ENCODE results near the gene MYLIP.

Gene MYLIP

DNA sequence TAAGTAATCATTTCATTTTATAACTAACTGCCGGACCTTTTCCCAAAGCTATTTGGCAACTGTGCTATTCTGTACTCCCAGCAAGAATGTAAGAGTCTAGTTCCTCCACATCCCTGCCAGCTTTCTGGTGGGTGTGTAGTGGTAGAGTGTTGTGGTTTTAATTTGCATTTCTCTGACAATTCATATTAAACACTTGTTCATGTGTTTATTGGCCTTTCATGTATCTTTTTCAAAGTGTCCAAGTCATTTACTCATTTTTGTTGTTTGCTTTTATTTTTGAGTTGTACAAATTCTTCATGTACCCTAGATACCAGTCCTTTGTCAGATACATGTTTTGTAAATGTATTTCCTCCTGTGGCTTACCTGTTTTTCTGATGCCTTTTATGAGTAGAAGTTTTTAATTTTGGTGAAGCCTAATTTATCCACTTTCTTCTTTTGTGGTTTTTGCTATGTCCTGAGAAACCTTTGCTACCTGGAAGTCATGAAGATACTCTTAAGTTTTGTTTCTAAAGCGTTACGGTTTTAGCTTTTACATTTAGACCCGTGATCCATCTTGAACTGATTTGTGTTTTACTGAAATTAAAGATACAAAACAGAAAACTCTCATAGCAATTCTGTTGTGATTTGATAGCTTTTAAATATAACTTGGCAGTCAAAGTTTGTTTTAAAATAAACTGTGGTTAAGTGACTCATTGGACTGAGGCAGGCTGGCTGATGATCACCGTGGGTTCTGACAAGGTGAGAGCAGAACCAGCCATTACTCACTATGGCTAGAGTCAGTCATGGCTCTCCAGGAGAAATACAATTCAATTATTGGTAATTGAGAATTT, 8.0 kb downstream of the MYLIP start:
- Histone ChIP-seq H3K27me3 (ENCODE audit: insufficient read depth, low read length) (no peaks in the 10 kb centered on the region), H3K4me3 (ENCODE audit: low read length) (no peak overlapping the region), H2AFZ (ENCODE audit: low read depth, low read length) (no peak overlapping the region), H3K36me3 (ENCODE audit: insufficient read depth, low read length) (no peaks in the 10 kb centered on the region), H3K9me3 (ENCODE audit: low read length) (no peaks in the 10 kb centered on the region), H3K4me1 (ENCODE audit: insufficient read depth, low read length) (no peaks in the 10 kb centered on the region)

DNA sequence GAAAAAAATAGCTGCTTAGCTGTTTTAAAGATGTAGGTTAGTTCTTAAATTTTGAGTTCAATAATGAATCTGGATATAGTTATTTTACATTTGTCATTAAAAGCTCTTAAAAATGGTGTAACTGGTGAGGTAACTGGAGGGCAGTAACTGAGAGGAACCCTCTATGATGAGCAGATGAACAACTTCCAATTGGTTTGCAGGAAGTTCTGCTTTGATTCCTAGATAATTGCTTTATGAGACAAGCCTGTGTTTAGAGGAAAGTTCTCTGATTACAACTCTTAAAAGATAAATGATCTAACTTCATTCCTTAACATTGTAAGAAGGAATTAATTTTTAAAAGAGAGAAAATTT, 8.5 kb downstream of the MYLIP start:
- no peaks in the 10 kb centered on the region for H3K27me3 ChIP-seq (ENCODE audit: insufficient read depth, low read length)
- H3K36me3 ChIP-seq (ENCODE audit: insufficient read depth, low read length) = no peaks in the 10 kb centered on the region
- no peaks in the 10 kb centered on the region for H3K9me3 ChIP-seq (ENCODE audit: low read length)
- no peak overlapping the region for H3K4me3 ChIP-seq (ENCODE audit: low read length)
- H2AFZ ChIP-seq (ENCODE audit: low read depth, low read length) = no peak overlapping the region
- H3K4me1 ChIP-seq (ENCODE audit: insufficient read depth, low read length) = no peaks in the 10 kb centered on the region

DNA sequence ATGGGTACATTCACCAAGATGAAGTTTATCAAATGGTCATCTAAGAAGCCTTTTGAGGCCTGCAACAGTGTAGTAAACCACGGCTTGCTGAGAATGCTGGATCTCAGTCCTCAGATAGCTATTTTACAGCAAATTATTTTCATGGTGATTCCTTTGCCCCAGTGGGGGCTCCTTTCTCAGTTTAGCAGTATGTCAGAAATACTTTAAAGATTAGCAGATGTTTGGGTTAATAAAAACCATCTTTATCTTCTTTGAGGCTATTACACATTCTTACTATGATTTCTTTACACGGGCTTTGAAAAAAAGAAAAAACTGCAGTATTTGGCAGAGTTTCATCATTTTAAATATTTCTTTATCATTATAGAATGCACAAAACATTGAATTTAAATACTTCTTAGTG, 10.7 kb downstream of the MYLIP start:
- H3K36me3 ChIP-seq (ENCODE audit: insufficient read depth, low read length) = peaks cover 7% of the 10 kb centered on the region

DNA sequence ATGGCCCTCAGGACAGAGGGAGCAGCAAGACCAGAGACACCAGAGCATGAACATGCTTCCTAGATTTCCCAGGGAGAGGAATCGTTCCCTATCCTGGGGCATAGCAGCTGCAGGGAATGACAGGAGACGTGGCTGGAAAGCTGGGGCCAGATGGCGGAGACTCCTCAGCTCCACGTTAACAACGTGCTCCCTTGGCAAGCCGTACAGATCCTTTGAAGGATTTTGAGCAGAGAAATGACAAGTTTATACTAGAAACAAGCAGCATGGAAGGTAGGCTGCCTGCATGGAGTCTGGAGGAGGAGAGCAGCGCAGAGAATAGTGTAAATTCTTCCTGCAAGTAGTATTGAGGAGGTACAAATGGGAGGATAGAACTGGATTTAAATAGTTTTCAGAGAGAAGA, 11.7 kb downstream of the MYLIP start:
- Histone ChIP-seq H3K27me3 (ENCODE audit: insufficient read depth, low read length) (no peaks in the 10 kb centered on the region), H3K4me1 (ENCODE audit: insufficient read depth, low read length) (no peaks in the 10 kb centered on the region), H3K4me3 (ENCODE audit: low read length) (no peak overlapping the region), H3K9me3 (ENCODE audit: low read length) (no peaks in the 10 kb centered on the region), H3K36me3 (ENCODE audit: insufficient read depth, low read length) (peaks cover 14% of the 10 kb centered on the region), H2AFZ (ENCODE audit: low read depth, low read length) (no peak overlapping the region)

More for the DNA sequence above, 10.7 kb downstream of the MYLIP start:
- H2AFZ ChIP-seq (ENCODE audit: low read depth, low read length) = no peak overlapping the region
- no peaks in the 10 kb centered on the region for H3K27me3 ChIP-seq (ENCODE audit: insufficient read depth, low read length)
- no peak overlapping the region for H3K4me3 ChIP-seq (ENCODE audit: low read length)
- H3K9me3 ChIP-seq (ENCODE audit: low read length) = no peaks in the 10 kb centered on the region
- H3K4me1 ChIP-seq (ENCODE audit: insufficient read depth, low read length) = no peaks in the 10 kb centered on the region

DNA sequence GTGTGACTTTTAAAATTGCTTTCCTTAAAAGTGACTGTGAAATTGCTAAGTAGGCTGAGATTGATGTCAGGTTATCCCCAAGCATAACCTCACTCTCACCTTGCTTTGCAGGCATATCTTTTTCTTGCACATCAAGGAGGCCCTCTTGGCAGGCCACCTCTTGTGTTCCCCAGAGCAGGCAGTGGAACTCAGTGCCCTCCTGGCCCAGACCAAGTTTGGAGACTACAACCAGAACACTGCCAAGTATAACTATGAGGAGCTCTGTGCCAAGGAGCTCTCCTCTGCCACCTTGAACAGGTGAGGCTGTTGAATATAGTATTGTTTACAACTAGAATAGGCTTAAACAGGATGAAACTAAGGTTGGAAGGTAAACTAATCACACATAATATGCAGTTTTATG, 12.6 kb downstream of the MYLIP start:
- Histone ChIP-seq H3K4me1 (ENCODE audit: insufficient read depth, low read length) (no peaks in the 10 kb centered on the region), H3K4me3 (ENCODE audit: low read length) (no peak overlapping the region), H3K27me3 (ENCODE audit: insufficient read depth, low read length) (no peaks in the 10 kb centered on the region), H3K36me3 (ENCODE audit: insufficient read depth, low read length) (peaks cover 20% of the 10 kb centered on the region), H3K9me3 (ENCODE audit: low read length) (no peaks in the 10 kb centered on the region), H2AFZ (ENCODE audit: low read depth, low read length) (no peak overlapping the region)

DNA sequence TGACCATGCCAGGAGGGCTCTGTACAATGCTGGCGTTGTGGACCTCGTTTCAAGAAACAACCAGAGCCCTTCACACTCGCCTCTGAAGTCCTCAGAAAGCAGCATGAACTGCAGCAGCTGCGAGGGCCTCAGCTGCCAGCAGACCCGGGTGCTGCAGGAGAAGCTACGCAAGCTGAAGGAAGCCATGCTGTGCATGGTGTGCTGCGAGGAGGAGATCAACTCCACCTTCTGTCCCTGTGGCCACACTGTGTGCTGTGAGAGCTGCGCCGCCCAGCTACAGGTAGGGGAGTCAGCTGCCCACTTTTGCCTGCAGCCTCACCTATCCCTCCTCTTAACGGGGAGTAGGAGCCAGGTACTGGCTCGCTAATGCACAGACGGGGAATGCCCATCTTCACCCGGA, 16.2 kb downstream of the MYLIP start:
- peaks cover 20% of the 10 kb centered on the region for H3K36me3 ChIP-seq (ENCODE audit: insufficient read depth, low read length)
- no peaks in the 10 kb centered on the region for H3K27me3 ChIP-seq (ENCODE audit: insufficient read depth, low read length)
- H3K9me3 ChIP-seq (ENCODE audit: low read length) = no peaks in the 10 kb centered on the region
- no peak overlapping the region for H2AFZ ChIP-seq (ENCODE audit: low read depth, low read length)
- H3K4me1 ChIP-seq (ENCODE audit: insufficient read depth, low read length) = no peaks in the 10 kb centered on the region
- no peak overlapping the region for H3K4me3 ChIP-seq (ENCODE audit: low read length)

DNA sequence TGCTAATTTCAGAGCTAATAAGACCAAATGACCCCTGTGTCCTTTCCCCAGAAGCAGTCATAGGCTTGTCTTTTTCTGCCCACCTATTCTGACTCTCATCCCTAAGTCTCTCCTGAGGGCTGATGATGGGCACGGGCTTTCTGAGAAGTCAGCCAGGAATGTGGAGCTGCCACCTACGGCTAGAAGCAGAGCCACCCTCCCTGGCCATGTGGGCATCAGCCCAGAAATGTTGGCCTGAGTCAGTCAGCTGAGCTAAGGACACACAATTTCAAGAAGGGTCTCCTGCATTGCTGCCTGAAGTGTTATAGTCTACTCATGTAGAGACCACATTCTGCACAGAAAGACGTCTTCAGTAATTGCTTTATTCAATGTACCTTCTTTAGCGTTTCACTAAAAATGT, 17.1 kb downstream of the MYLIP start:
- Histone ChIP-seq H3K27me3 (ENCODE audit: insufficient read depth, low read length) (no peaks in the 10 kb centered on the region), H3K4me1 (ENCODE audit: insufficient read depth, low read length) (no peaks in the 10 kb centered on the region), H3K36me3 (ENCODE audit: insufficient read depth, low read length) (peaks cover 20% of the 10 kb centered on the region), H3K9me3 (ENCODE audit: low read length) (no peaks in the 10 kb centered on the region), H2AFZ (ENCODE audit: low read depth, low read length) (no peak overlapping the region), H3K4me3 (ENCODE audit: low read length) (no peak overlapping the region)

DNA sequence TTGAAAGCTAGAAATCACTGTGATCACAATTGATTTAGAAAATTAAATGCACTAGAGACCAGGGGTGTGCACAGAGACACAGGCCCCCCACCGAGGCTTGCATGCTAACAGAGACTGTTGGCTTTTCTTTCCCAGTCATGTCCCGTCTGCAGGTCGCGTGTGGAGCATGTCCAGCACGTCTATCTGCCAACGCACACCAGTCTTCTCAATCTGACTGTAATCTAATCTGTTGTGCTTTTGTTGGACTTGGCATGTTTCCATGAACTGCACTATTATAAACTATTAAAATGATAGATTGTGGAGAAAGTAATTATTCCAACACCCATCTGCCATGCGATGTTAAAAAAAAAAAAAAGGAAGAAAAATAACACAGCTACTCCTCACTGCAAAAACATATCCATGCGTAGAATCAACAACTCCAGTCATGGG, 17.7 kb downstream of the MYLIP start:
- H3K36me3 ChIP-seq (ENCODE audit: insufficient read depth, low read length) = peaks cover 20% of the 10 kb centered on the region
- no peaks in the 10 kb centered on the region for H3K27me3 ChIP-seq (ENCODE audit: insufficient read depth, low read length)
- H3K4me3 ChIP-seq (ENCODE audit: low read length) = no peak overlapping the region
- H3K9me3 ChIP-seq (ENCODE audit: low read length) = no peaks in the 10 kb centered on the region
- H3K4me1 ChIP-seq (ENCODE audit: insufficient read depth, low read length) = no peaks in the 10 kb centered on the region
- no peak overlapping the region for H2AFZ ChIP-seq (ENCODE audit: low read depth, low read length)

DNA sequence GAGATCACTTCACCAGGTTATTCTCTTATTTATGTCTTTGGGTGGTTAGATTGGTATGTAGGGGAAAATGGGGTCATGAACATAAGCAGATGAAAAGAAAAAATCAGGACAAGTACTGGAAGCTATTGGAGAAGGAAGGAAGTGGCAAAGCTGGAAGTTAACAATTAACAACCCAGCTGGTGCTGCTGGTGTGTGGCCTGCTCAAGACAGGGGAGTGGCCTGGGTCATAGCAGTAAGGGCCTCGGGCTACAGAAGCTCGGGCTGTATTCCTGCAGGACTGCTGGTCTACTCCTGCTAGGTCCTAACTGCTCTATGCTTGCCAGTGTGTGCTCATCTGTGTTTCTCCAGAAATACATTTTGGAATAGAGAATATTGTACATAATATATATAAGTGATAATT, 19.6 kb downstream of the MYLIP start:
- Histone ChIP-seq H3K36me3 (ENCODE audit: insufficient read depth, low read length) (peaks cover 18% of the 10 kb centered on the region), H3K27me3 (ENCODE audit: insufficient read depth, low read length) (no peaks in the 10 kb centered on the region), H3K9me3 (ENCODE audit: low read length) (no peaks in the 10 kb centered on the region)

DNA sequence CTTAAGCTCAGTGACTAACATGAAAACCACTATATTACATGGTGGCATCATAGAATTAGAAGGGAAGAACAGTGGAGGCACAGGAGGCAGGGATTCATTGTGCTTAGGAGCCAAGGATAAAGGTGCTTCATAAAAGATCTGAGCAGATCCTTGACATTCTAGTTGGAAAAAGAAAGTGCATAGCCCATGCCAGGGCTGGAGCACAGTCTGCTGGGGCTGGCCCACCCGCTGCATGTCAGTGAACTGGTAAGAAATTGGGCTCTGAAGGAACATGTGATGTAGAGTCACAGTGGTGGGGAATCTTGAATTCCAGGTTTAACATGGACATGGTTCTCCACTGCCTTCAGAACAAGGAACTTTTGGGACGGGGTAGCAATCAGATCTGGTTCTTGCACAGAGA, 20.4 kb downstream of the MYLIP start:
- Histone ChIP-seq H3K4me1 (ENCODE audit: insufficient read depth, low read length) (no peaks in the 10 kb centered on the region), H2AFZ (ENCODE audit: low read depth, low read length) (no peak overlapping the region), H3K36me3 (ENCODE audit: insufficient read depth, low read length) (peaks cover 13% of the 10 kb centered on the region), H3K4me3 (ENCODE audit: low read length) (no peak overlapping the region), H3K9me3 (ENCODE audit: low read length) (no peaks in the 10 kb centered on the region), H3K27me3 (ENCODE audit: insufficient read depth, low read length) (no peaks in the 10 kb centered on the region)

More for the DNA sequence above, 19.6 kb downstream of the MYLIP start:
- no peaks in the 10 kb centered on the region for H3K4me1 ChIP-seq (ENCODE audit: insufficient read depth, low read length)
- no peak overlapping the region for H2AFZ ChIP-seq (ENCODE audit: low read depth, low read length)
- no peak overlapping the region for H3K4me3 ChIP-seq (ENCODE audit: low read length)

DNA sequence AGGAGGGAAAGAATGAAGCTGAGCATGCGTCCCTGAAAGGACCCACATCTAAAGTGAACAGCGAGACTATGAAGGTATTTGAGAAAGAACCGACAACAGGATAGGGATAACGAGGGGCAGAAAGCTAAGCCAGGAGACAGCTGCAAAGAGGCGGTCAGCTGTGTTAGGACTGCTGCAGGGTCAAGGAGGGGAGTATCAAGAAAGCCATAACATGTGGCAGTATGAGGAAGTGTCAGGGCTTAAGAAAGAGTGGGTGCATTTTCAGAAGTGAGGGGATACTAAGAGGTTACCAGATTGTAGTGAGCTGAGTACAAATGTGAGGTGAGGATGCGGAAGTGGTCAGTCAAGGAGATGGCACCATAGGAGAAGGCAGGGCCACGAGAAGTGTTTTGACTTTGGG, 21.2 kb downstream of the MYLIP start:
- Histone ChIP-seq H3K36me3 (ENCODE audit: insufficient read depth, low read length) (peaks cover 8% of the 10 kb centered on the region), H3K27me3 (ENCODE audit: insufficient read depth, low read length) (no peaks in the 10 kb centered on the region), H3K4me3 (ENCODE audit: low read length) (no peak overlapping the region), H2AFZ (ENCODE audit: low read depth, low read length) (no peak overlapping the region), H3K9me3 (ENCODE audit: low read length) (no peaks in the 10 kb centered on the region), H3K4me1 (ENCODE audit: insufficient read depth, low read length) (no peaks in the 10 kb centered on the region)

DNA sequence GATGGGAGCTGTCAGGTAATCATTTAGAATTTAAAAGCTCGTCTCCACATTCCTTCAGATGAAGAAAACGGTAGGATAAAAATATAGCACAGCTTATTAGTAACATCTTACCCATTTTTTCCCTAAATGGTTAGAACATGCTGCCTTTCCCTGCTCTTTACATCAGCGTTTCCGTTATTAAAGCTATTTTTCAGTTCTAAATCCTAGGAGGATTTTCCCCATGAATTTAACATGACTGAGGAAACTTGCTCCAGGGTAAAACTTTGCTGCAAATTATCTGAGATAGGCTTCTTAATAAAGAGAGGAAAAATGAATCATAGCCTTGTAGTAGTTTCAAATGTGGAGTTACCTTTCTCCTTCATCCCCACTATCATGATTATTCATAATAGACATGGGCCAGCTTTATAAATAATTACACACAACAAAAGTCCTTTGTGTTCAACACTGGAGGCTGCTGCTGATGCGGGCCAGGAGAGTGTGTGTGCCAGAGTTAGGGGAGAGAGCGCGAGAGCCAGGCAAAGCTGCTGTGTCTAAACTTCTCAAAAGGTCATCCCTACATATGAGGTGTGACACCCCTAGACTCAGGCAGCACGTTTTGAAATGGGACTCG, 24.4 kb downstream of the MYLIP start:
- Histone ChIP-seq H3K4me3 (ENCODE audit: low read length) (no peak overlapping the region), H3K9me3 (ENCODE audit: low read length) (no peaks in the 10 kb centered on the region)

DNA sequence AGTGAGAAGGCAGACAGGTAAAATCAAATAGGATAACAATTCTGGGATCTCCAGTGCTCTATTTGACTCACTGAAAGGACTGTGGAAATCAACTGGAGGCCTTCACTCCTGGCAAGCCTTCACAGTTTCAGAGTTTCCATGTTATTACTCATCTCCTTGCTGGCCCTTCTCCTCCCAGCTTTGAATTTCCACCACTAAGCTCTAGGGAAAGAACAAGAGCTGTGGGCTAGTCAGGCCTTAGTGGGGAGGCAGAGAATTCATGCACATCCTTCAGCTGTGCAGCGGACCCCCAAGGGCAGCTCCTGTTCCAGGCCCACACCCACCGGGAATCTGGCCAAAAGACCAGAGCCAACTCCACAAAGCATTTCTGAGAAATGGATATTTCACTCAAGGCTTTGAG, 26.0 kb downstream of the MYLIP start:
- Histone ChIP-seq H3K9me3 (ENCODE audit: low read length) (no peaks in the 10 kb centered on the region), H3K4me1 (ENCODE audit: insufficient read depth, low read length) (no peaks in the 10 kb centered on the region), H3K4me3 (ENCODE audit: low read length) (no peak overlapping the region), H3K36me3 (ENCODE audit: insufficient read depth, low read length) (no peaks in the 10 kb centered on the region), H2AFZ (ENCODE audit: low read depth, low read length) (no peak overlapping the region), H3K27me3 (ENCODE audit: insufficient read depth, low read length) (no peaks in the 10 kb centered on the region)

More for the DNA sequence above, 24.4 kb downstream of the MYLIP start:
- Histone ChIP-seq H3K4me1 (ENCODE audit: insufficient read depth, low read length) (no peaks in the 10 kb centered on the region), H2AFZ (ENCODE audit: low read depth, low read length) (no peak overlapping the region), H3K27me3 (ENCODE audit: insufficient read depth, low read length) (no peaks in the 10 kb centered on the region), H3K36me3 (ENCODE audit: insufficient read depth, low read length) (no peaks in the 10 kb centered on the region)

All from neuron (in vitro differentiated cells).